Measurements from ENCODE around the gene NRL. TPM values are rescaled to one million over a fixed set of nuclear protein-coding genes. Genes with fewer than 3 reads are reported as not detected.

The NRL gene
- total and polyA plus RNA-seq, 10 of the 15 experiments (the other 5 are each of a cell fraction or from before 2014, with no cell fraction given): 0.11 to 4.4 (median 2.2) TPM

DNA sequence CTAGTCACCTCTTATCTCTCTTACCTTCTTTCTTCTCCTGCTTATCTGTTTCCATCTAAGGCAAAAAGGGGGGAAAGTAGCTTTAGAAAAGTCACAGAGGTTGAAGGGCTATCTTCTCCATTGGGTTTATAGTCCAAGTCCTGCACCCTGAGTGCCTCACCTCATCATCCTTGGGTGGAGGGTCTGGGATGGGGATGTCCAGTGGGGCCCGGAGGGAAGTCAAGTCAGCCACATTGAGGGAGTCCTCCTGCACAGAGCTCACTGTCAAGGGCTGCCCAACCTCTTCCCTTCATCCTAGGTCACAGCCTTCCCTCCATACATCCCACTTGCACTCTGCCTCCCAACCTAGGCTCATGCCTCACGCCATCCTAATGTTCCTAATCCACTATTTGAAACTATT, 30.5 kb upstream of the NRL start (continued):
- TF ChIP-seq, protein P1, sequence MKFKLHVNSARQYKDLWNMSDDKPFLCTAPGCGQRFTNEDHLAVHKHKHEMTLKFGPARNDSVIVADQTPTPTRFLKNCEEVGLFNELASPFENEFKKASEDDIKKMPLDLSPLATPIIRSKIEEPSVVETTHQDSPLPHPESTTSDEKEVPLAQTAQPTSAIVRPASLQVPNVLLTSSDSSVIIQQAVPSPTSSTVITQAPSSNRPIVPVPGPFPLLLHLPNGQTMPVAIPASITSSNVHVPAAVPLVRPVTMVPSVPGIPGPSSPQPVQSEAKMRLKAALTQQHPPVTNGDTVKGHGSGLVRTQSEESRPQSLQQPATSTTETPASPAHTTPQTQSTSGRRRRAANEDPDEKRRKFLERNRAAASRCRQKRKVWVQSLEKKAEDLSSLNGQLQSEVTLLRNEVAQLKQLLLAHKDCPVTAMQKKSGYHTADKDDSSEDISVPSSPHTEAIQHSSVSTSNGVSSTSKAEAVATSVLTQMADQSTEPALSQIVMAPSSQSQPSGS (IDR thresholded peaks at IDR 0.05; ENCODE audit: low read length): no peak
- TF ChIP-seq, protein P2, sequence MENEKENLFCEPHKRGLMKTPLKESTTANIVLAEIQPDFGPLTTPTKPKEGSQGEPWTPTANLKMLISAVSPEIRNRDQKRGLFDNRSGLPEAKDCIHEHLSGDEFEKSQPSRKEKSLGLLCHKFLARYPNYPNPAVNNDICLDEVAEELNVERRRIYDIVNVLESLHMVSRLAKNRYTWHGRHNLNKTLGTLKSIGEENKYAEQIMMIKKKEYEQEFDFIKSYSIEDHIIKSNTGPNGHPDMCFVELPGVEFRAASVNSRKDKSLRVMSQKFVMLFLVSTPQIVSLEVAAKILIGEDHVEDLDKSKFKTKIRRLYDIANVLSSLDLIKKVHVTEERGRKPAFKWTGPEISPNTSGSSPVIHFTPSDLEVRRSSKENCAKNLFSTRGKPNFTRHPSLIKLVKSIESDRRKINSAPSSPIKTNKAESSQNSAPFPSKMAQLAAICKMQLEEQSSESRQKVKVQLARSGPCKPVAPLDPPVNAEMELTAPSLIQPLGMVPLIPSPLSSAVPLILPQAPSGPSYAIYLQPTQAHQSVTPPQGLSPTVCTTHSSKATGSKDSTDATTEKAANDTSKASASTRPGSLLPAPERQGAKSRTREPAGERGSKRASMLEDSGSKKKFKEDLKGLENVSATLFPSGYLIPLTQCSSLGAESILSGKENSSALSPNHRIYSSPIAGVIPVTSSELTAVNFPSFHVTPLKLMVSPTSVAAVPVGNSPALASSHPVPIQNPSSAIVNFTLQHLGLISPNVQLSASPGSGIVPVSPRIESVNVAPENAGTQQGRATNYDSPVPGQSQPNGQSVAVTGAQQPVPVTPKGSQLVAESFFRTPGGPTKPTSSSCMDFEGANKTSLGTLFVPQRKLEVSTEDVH (IDR thresholded peaks at IDR 0.05; ENCODE audit: low read depth, partially characterized antibody): no peak

DNA sequence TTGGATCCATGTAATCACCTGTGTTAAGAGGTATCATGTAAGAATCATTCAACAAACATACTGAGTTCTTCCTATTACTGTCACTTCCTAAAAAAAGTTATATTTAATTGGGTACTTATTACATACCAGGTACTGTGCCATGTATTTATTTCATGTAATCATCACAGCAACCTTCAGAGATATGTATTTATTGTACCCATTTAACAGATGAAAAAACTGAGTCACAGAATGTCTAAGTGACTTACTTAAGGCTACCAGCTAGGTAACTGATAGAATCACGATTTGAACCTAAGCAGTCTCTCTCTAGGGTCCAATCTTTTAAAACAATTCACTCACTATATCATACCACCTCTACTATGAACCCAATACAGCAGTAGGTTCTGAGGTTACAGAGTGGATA, 29.7 kb upstream of the NRL start:
- no TSS peak for BruUV-seq (replicated peaks)
- Histone ChIP-seq H3K27ac (ENCODE audit: control insufficient read depth, insufficient read depth) (peak overlapping the region; percentile 2; the same call in 1 of the 2 replicates), H3K9me3 (replicated peaks; ENCODE audit: control insufficient read depth, insufficient read depth, low read length) (no peaks in the 10 kb centered on the region), H3K4me1 (ENCODE audit: control insufficient read depth, insufficient read depth, low read length) (peaks cover 16% of the 10 kb centered on the region), H3K36me3 (ENCODE audit: control insufficient read depth in 2 of 2, insufficient read depth in 2 of 2, low read length in 1 of 2) (peaks cover 2 to 28% of the 10 kb centered on the region in 2 experiments), H3K27me3 (replicated peaks in 1 of 2; ENCODE audit: control insufficient read depth in 2 of 2, insufficient read depth in 2 of 2, low read length in 1 of 2) (no peaks in the 10 kb centered on the region), H3K9ac (ENCODE audit: control insufficient read depth, insufficient read depth, low read length) (0 out of 2 replicates have a peak overlapping the region, but pooled peaks have one; percentile 12), H3K4me3 (peak overlapping the region; percentile 82), H3K4me2 (ENCODE audit: control insufficient read depth, insufficient read depth) (peak overlapping the region; percentile 77), H3K79me2 (ENCODE audit: control insufficient read depth, insufficient read depth, low read length) (peaks cover 70% of the 10 kb centered on the region), H4K20me1 (ENCODE audit: control insufficient read depth, insufficient read depth) (no peaks in the 10 kb centered on the region), H2AFZ (ENCODE audit: control insufficient read depth, low read depth, low read length) (no peak overlapping the region)
- ChIA-PET POLR2A (interaction anchor here (0.7 to 2.3 kb wide), 6 partner anchors 9 to 50 kb away, joined by 4 to 10 read pairs (median 6); partner anchors contain the start of genes IRF9, PCK2 and PSME1), CTCF (interaction anchor here (1.0 to 1.4 kb wide), 3 partner anchors 36 to 98 kb away, joined by 3 to 5 read pairs (median 3); partner anchors contain the start of genes CHMP4A and TINF2), SMC1A (ENCODE audit: uncharacterized antibody, unreplicated experiment) (interaction anchor here (1.5 to 4.8 kb wide), 4 partner anchors 8 to 36 kb away, joined by 5 to 54 read pairs (median 12); partner anchors contain the start of genes IRF9 and PSME1), RAD21 (ENCODE audit: unreplicated experiment) (interaction anchor here (3.1 kb wide), 1 partner anchor 50 kb away, joined by 22 read pairs; the partner anchor contains the start of gene PCK2)
- in situ Hi-C loops (cut with MboI): no loop called here
- FAIRE-seq (no peak), DNase-seq (ENCODE audit: low read depth, low spot score) (no peak), ATAC-seq (no peak)
- 100% methylated on average over 1 of the region's 1 CpG for WGBS (ENCODE audit: insufficient coverage, insufficient replicate concordance, low lambda C conversion rate, missing lambda C conversion rate)
- 0 out of 2 replicates have a peak, but pooled peaks have one; percentile 11 for TF ChIP-seq TCF7 (IDR thresholded peaks at IDR 0.05; ENCODE audit: borderline replicate concordance)
- TF ChIP-seq, protein P3, sequence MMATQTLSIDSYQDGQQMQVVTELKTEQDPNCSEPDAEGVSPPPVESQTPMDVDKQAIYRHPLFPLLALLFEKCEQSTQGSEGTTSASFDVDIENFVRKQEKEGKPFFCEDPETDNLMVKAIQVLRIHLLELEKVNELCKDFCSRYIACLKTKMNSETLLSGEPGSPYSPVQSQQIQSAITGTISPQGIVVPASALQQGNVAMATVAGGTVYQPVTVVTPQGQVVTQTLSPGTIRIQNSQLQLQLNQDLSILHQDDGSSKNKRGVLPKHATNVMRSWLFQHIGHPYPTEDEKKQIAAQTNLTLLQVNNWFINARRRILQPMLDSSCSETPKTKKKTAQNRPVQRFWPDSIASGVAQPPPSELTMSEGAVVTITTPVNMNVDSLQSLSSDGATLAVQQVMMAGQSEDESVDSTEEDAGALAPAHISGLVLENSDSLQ (IDR thresholded peaks at IDR 0.05): no peak
- intact Hi-C loops (cut with micrococcal nuclease; ENCODE audit: unreplicated experiment): no loop called here

Data from GM12878 (cell line).